ENCODE measurements around the gene URAD. TPM values are rescaled to one million over a fixed set of nuclear protein-coding genes. Genes with fewer than 3 reads are reported as not detected.
A peak's percentile ranks its signal among the peaks of the same experiment; 100 is the strongest.

The URAD gene
- total RNA-seq, 1 experiment from 2014 or later, result not detected

- Mint-ChIP-seq H3K9me3 (ENCODE audit: low read depth, unreplicated experiment) (no peaks in the 10 kb centered on the region), H3K27ac (ENCODE audit: unreplicated experiment) (no peak overlapping the region), H3K27me3 (ENCODE audit: unreplicated experiment) (peaks cover 82% of the 10 kb centered on the region), H3K4me1 (ENCODE audit: low read depth, unreplicated experiment) (peaks cover 16% of the 10 kb centered on the region), H3K4me3 (ENCODE audit: low read depth, unreplicated experiment) (peak overlapping the region; percentile 27), H3K36me3 (ENCODE audit: insufficient read depth, unreplicated experiment) (no peaks in the 10 kb centered on the region)
- CTCF ChIA-PET, result interaction anchor here (1.5 kb wide), 1 partner anchor 17 kb away, joined by 3 read pairs; no protein-coding TSS in a partner anchor
- peak; percentile 15 for TF ChIP-seq CTCF (IDR thresholded peaks at IDR 0.05; ENCODE audit: unreplicated experiment)
- no peak for DNase-seq
- intact Hi-C loops (cut with micrococcal nuclease; ENCODE audit: unreplicated experiment), result no loop called here
- no TSS peak for BruUV-seq (replicated peaks)
Observed at GRCh38 chr13:27977476-27978300, 10.8 kb downstream of the URAD start.

- BruUV-seq (replicated peaks), result no TSS peak
- H3K27ac Mint-ChIP-seq (ENCODE audit: unreplicated experiment), result no peak overlapping the region
- CTCF ChIA-PET, result interaction anchor here (0.6 to 1.0 kb wide), 2 partner anchors 12 to 150 kb away, joined by 4 read pairs; no protein-coding TSS in a partner anchor
- no peak for TF ChIP-seq CTCF (IDR thresholded peaks at IDR 0.05; ENCODE audit: unreplicated experiment)
- no peak overlapping the region for H3K4me3 Mint-ChIP-seq (ENCODE audit: low read depth, unreplicated experiment)
- no peaks in the 10 kb centered on the region for H3K36me3 Mint-ChIP-seq (ENCODE audit: insufficient read depth, unreplicated experiment)
- H3K27me3 Mint-ChIP-seq (ENCODE audit: unreplicated experiment), result peaks cover 70% of the 10 kb centered on the region
- intact Hi-C loops (cut with micrococcal nuclease; ENCODE audit: unreplicated experiment), result no loop called here
- H3K9me3 Mint-ChIP-seq (ENCODE audit: low read depth, unreplicated experiment), result no peaks in the 10 kb centered on the region
- H3K4me1 Mint-ChIP-seq (ENCODE audit: low read depth, unreplicated experiment), result peaks cover 16% of the 10 kb centered on the region
- DNase-seq, result no peak
Observed at GRCh38 chr13:27976362-27977091, 12.0 kb downstream of the URAD start.

GRCh38 chr13:27975564-27976361 is 12.7 kb downstream of the URAD start:
- no peak overlapping the region for H3K4me3 Mint-ChIP-seq (ENCODE audit: low read depth, unreplicated experiment)
- no peaks in the 10 kb centered on the region for H3K36me3 Mint-ChIP-seq (ENCODE audit: insufficient read depth, unreplicated experiment)
- DNase-seq, result no peak
- BruUV-seq (replicated peaks), result no TSS peak
- TF ChIP-seq CTCF (IDR thresholded peaks at IDR 0.05; ENCODE audit: unreplicated experiment), result no peak
- no peak overlapping the region for H3K27ac Mint-ChIP-seq (ENCODE audit: unreplicated experiment)
- H3K9me3 Mint-ChIP-seq (ENCODE audit: low read depth, unreplicated experiment), result no peaks in the 10 kb centered on the region
- peaks cover 16% of the 10 kb centered on the region for H3K4me1 Mint-ChIP-seq (ENCODE audit: low read depth, unreplicated experiment)
- H3K27me3 Mint-ChIP-seq (ENCODE audit: unreplicated experiment), result peaks cover 63% of the 10 kb centered on the region
- CTCF ChIA-PET, result interaction anchor here (1.0 kb wide), 1 partner anchor 149 kb away, joined by 4 read pairs; no protein-coding TSS in a partner anchor
- intact Hi-C loops (cut with micrococcal nuclease; ENCODE audit: unreplicated experiment), result no loop called here

GRCh38 chr13:27973961-27974662 is 14.4 kb downstream of the URAD start:
- DNase-seq, result no peak
- H3K4me1 Mint-ChIP-seq (ENCODE audit: low read depth, unreplicated experiment), result peaks cover 20% of the 10 kb centered on the region
- no peak for TF ChIP-seq CTCF (IDR thresholded peaks at IDR 0.05; ENCODE audit: unreplicated experiment)
- no TSS peak for BruUV-seq (replicated peaks)
- intact Hi-C loops (cut with micrococcal nuclease; ENCODE audit: unreplicated experiment), result no loop called here
- H3K36me3 Mint-ChIP-seq (ENCODE audit: insufficient read depth, unreplicated experiment), result no peaks in the 10 kb centered on the region
- H3K4me3 Mint-ChIP-seq (ENCODE audit: low read depth, unreplicated experiment), result no peak overlapping the region
- CTCF ChIA-PET, result no interaction called here
- H3K27me3 Mint-ChIP-seq (ENCODE audit: unreplicated experiment), result peaks cover 59% of the 10 kb centered on the region
- no peaks in the 10 kb centered on the region for H3K9me3 Mint-ChIP-seq (ENCODE audit: low read depth, unreplicated experiment)
- no peak overlapping the region for H3K27ac Mint-ChIP-seq (ENCODE audit: unreplicated experiment)

Data from Calu3 (cell line).